ENCODE measurements around the gene GNMT.
"Not testable (repeated sequence)": the region's sequence is repeated elsewhere in the genome, so short reads cannot be mapped to it uniquely, and the experiment has no call there.

Gene GNMT

GRCh38 chr6:42940493-42941045 is 20.0 kb upstream of the GNMT start:
- DNase-seq (ENCODE audit: low read depth in 2 of 2, low spot score in 1 of 2) = no peak

- DNase-seq (ENCODE audit: low read depth in 2 of 2, low spot score in 1 of 2) = not testable (repeated sequence)
Observed at GRCh38 chr6:42941356-42941755, 19.2 kb upstream of the GNMT start.

- DNase-seq (ENCODE audit: low read depth in 2 of 2, low spot score in 1 of 2) = no peak
Observed at GRCh38 chr6:42942444-42942843, 18.1 kb upstream of the GNMT start.

- DNase-seq (ENCODE audit: low read depth in 2 of 2, low spot score in 1 of 2) = no peak
Observed at GRCh38 chr6:42947950-42948349, 12.6 kb upstream of the GNMT start.

GRCh38 chr6:42952389-42952788 is 8.2 kb upstream of the GNMT start:
- no peak for DNase-seq (ENCODE audit: low read depth in 2 of 2, low spot score in 1 of 2)

- not testable (repeated sequence) for DNase-seq (ENCODE audit: low read depth in 2 of 2, low spot score in 1 of 2)
Observed at GRCh38 chr6:42954405-42954804, 6.1 kb upstream of the GNMT start.

- DNase-seq (ENCODE audit: low read depth in 2 of 2, low spot score in 1 of 2) = no peak
Observed at GRCh38 chr6:42958125-42958524, 2.4 kb upstream of the GNMT start.

GRCh38 chr6:42959917-42960242 is 674 bp upstream of the GNMT start:
- no peak for DNase-seq (ENCODE audit: low read depth in 2 of 2, low spot score in 1 of 2)

- DNase-seq (ENCODE audit: low read depth in 2 of 2, low spot score in 1 of 2) = no peak
Observed at GRCh38 chr6:42961020-42961470, 491 bp downstream of the GNMT start.

- no peak for DNase-seq (ENCODE audit: low read depth in 2 of 2, low spot score in 1 of 2)
Observed at GRCh38 chr6:42962096-42962495, 1.5 kb downstream of the GNMT start.

GRCh38 chr6:42962502-42963178 is 2.1 kb downstream of the GNMT start:
- DNase-seq (ENCODE audit: low read depth in 2 of 2, low spot score in 1 of 2) = no peak

GRCh38 chr6:42963179-42963854 is 2.8 kb downstream of the GNMT start:
- no peak for DNase-seq (ENCODE audit: low read depth in 2 of 2, low spot score in 1 of 2)

- no peak for DNase-seq (ENCODE audit: low read depth in 2 of 2, low spot score in 1 of 2)
Observed at GRCh38 chr6:42963855-42964605, 3.5 kb downstream of the GNMT start.

GRCh38 chr6:42966571-42966970 is 6.0 kb downstream of the GNMT start:
- DNase-seq (ENCODE audit: low read depth in 2 of 2, low spot score in 1 of 2) = no peak

- DNase-seq (ENCODE audit: low read depth in 2 of 2, low spot score in 1 of 2) = no peak
Observed at GRCh38 chr6:42967228-42967627, 6.7 kb downstream of the GNMT start.

- DNase-seq (ENCODE audit: low read depth in 2 of 2, low spot score in 1 of 2) = no peak
Observed at GRCh38 chr6:42968126-42968701, 7.7 kb downstream of the GNMT start.

GRCh38 chr6:42968783-42969182 is 8.2 kb downstream of the GNMT start:
- no peak for DNase-seq (ENCODE audit: low read depth in 2 of 2, low spot score in 1 of 2)

- DNase-seq (ENCODE audit: low read depth in 2 of 2, low spot score in 1 of 2) = no peak
Observed at GRCh38 chr6:42969431-42969830, 8.9 kb downstream of the GNMT start.

GRCh38 chr6:42969934-42970333 is 9.4 kb downstream of the GNMT start:
- no peak for DNase-seq (ENCODE audit: low read depth in 2 of 2, low spot score in 1 of 2)

GRCh38 chr6:42970871-42971612 is 10.5 kb downstream of the GNMT start:
- DNase-seq (ENCODE audit: low read depth in 2 of 2, low spot score in 1 of 2) = no peak

GRCh38 chr6:42971746-42972327 is 11.3 kb downstream of the GNMT start:
- no peak for DNase-seq (ENCODE audit: low read depth in 2 of 2, low spot score in 1 of 2)
